A673 (cell line): ENCODE results near the gene STXBP5L. TPM values are rescaled to one million over a fixed set of nuclear protein-coding genes. Genes with fewer than 3 reads are reported as not detected.
"Not testable (repeated sequence)": the region's sequence is repeated elsewhere in the genome, so short reads cannot be mapped to it uniquely, and the experiment has no call there.

ENCODE experiments used
- BruUV-seq: library from RNA; stranded (reverse); fragments of 400-500 nt; replicated peaks from 2 replicates; lab custom pipeline; 2021; lab: Mats Ljungman, UMichigan
- CTCF ChIA-PET: fragments of 300-600 bp; sonication (Branson Sonifier 250); formaldehyde crosslinking; loops from one replicate; lab custom pipeline; 2022; ENCODE audit warnings: antibody characterized with exemption; lab: Charles Lee
- POLR2A ChIA-PET: fragments of 300-600 bp; sonication (Branson Sonifier 250); formaldehyde crosslinking; loops from one replicate; lab custom pipeline; 2022; ENCODE audit warnings: antibody characterized with exemption; ENCODE audit not compliant: low non-redundant PET; lab: Charles Lee
- DNase-seq: peaks from one replicate; pipeline ENCODE4 v3.0.0-alpha.2; 2015; ENCODE audit warnings: low spot score
- H3K27ac ChIP-seq: fragments of 200-600 bp; sonication (generic); 2 replicates; pipeline ENCODE4 v1.5.1; 2016; ENCODE audit warnings: mixed run types, low read depth, mild to moderate bottlenecking, mixed read lengths, antibody characterized with exemption, low read length; ENCODE audit not compliant: poor library complexity, severe bottlenecking
- H3K27me3 ChIP-seq: fragments of 200-600 bp; sonication (generic); replicated peaks from 2 replicates; pipeline ENCODE4 v1.6.1; 2017; ENCODE audit warnings: mixed run types, low read depth, mild to moderate bottlenecking, mixed read lengths, antibody characterized with exemption, low read length; ENCODE audit not compliant: insufficient read depth, poor library complexity
- H3K36me3 ChIP-seq: fragments of 200-600 bp; sonication (generic); 2 replicates; pipeline ENCODE4 v1.6.1; 2016; ENCODE audit warnings: mixed run types, mild to moderate bottlenecking, mixed read lengths, antibody characterized with exemption, low read length; ENCODE audit not compliant: insufficient read depth, poor library complexity, severe bottlenecking
- H3K4me1 ChIP-seq: fragments of 200-600 bp; sonication (generic); 2 replicates; pipeline ENCODE4 v1.6.1; 2017; ENCODE audit warnings: mixed run types, mild to moderate bottlenecking, mixed read lengths, antibody characterized with exemption, low read length; ENCODE audit not compliant: insufficient read depth, poor library complexity, severe bottlenecking
- H3K4me3 ChIP-seq: fragments of 200-600 bp; sonication (generic); 2 replicates; pipeline ENCODE4 v1.5.1; 2016; ENCODE audit warnings: low read depth, mixed run types, mild to moderate bottlenecking, mixed read lengths, low read length; ENCODE audit not compliant: poor library complexity, severe bottlenecking
- H3K9me3 ChIP-seq: fragments of 200-600 bp; sonication (generic); 2 replicates; pipeline ENCODE4 v1.6.1; 2016; ENCODE audit warnings: mixed run types, low read depth, mild to moderate bottlenecking, mixed read lengths, antibody characterized with exemption, low read length; ENCODE audit not compliant: poor library complexity, severe bottlenecking
- EZH2 ChIP-seq: fragments of 200-600 bp; sonication (generic); IDR thresholded peaks from 2 replicates; pipeline ENCODE4 v1.6.1; 2017; ENCODE audit warnings: borderline replicate concordance, low read depth, mild to moderate bottlenecking, mixed read lengths, antibody characterized with exemption, low read length; ENCODE audit not compliant: poor library complexity, severe bottlenecking
- intact Hi-C: fragments of 100-400 bp; cut with micrococcal nuclease; formaldehyde crosslinking; loops from one replicate; pipeline ENCODE4 v1.10.0; 2022; ENCODE audit not compliant: unreplicated experiment
- total RNA-seq: library from RNA; stranded (reverse); gene quantifications from 2 replicates; pipeline ENCODE4 v1.2.3, GENCODE V29; 2021
- TF ChIP-seq, protein P1 (sequence below): fragments of 300-800, 200-600 bp; sonication (generic); conservative IDR thresholded peaks from 2 replicates; pipeline ENCODE4 v1.5.1; 2017; ENCODE audit warnings: low read depth, mild to moderate bottlenecking, antibody characterized with exemption, low read length, moderate library complexity, mixed read lengths

Gene STXBP5L
- total RNA-seq, 1 experiment from 2014 or later, result not detected

DNA sequence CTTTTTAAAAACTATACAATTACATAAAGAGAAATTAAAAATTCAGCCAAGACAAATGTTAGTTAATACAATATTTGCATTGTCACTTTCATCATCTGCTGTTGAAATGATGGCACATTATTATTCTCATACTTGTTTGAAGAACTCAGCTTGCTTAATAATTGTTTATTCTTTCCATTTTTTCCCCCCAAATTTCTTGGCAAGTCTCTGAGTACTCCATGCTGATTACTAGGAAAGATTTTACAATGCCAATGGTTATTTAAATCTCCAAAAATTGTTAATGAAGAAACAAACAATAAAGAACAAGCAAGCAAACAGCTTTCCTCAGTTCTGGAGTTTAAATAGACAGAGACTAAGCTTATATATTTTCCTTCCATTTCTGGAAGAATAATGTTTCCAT, 15.1 kb upstream of the STXBP5L start:
- Histone ChIP-seq H3K4me3 (no peak overlapping the region), H3K27ac (no peak overlapping the region), H3K36me3 (no peaks in the 10 kb centered on the region), H3K4me1 (no peaks in the 10 kb centered on the region), H3K27me3 (peaks cover 6% of the 10 kb centered on the region), H3K9me3 (no peaks in the 10 kb centered on the region)
- ChIA-PET CTCF (no interaction called here), POLR2A (no interaction called here)
- TF ChIP-seq EZH2, result no peak
- TF ChIP-seq, protein P1, sequence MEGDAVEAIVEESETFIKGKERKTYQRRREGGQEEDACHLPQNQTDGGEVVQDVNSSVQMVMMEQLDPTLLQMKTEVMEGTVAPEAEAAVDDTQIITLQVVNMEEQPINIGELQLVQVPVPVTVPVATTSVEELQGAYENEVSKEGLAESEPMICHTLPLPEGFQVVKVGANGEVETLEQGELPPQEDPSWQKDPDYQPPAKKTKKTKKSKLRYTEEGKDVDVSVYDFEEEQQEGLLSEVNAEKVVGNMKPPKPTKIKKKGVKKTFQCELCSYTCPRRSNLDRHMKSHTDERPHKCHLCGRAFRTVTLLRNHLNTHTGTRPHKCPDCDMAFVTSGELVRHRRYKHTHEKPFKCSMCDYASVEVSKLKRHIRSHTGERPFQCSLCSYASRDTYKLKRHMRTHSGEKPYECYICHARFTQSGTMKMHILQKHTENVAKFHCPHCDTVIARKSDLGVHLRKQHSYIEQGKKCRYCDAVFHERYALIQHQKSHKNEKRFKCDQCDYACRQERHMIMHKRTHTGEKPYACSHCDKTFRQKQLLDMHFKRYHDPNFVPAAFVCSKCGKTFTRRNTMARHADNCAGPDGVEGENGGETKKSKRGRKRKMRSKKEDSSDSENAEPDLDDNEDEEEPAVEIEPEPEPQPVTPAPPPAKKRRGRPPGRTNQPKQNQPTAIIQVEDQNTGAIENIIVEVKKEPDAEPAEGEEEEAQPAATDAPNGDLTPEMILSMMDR, result no peak
- no peak for DNase-seq
- BruUV-seq, result no TSS peak
- intact Hi-C loops, result no loop called here

GRCh38 chr3:120894316-120895057, 13.5 kb upstream of the STXBP5L start:
- peaks cover 6% of the 10 kb centered on the region for H3K27me3 ChIP-seq
- no TSS peak for BruUV-seq
- no peaks in the 10 kb centered on the region for H3K36me3 ChIP-seq
- TF ChIP-seq EZH2, result no peak
- TF ChIP-seq, protein P1, result no peak
- ChIA-PET POLR2A (no interaction called here), CTCF (no interaction called here)
- H3K4me3 ChIP-seq, result no peak overlapping the region
- H3K9me3 ChIP-seq, result no peaks in the 10 kb centered on the region
- H3K27ac ChIP-seq, result no peak overlapping the region
- H3K4me1 ChIP-seq, result no peaks in the 10 kb centered on the region
- intact Hi-C loops, result no loop called here
- DNase-seq, result no peak

DNA sequence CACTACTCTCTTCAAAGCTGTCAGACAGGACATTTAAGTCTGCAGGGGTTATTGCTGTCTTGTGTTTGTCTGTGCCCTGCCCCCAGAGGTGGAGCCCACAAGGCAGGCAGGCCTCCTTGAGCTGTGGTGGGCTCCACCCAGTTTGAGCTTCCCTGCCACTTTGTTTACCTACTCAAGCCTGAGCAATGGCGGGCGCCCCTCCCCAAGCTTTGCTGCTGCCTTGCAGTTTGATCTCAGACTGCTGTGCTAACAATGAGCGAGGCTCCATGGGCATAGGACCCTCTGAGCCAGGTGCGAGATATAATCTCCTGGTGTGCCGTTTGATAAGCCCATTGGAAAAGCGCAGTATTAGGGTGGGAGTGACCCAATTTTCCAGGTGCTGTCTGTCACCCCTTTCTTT, 6.3 kb upstream of the STXBP5L start:
- intact Hi-C loops, H3K4me3 ChIP-seq, BruUV-seq, CTCF ChIA-PET, H3K4me1 ChIP-seq, H3K27ac ChIP-seq, H3K9me3 ChIP-seq, DNase-seq, H3K36me3 ChIP-seq, POLR2A ChIA-PET, H3K27me3 ChIP-seq: not testable (repeated sequence)

DNA sequence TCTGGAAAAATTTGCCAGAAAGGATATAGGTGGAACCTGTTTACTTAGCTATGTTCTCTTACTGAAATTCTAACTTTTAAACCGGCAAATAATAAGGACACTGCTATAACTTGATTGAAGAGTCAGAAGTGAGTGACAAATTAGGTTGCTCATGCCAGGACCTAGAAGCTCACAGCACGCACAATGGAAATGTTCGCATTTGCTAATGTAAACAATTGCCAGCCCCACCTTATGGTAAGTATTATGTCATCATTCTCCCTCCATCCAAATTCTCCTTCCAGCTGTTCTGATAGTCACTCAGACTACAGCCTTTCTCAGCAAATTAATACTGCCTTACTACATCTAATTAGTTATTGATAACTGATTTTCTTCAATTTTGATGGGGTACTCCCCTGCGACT, 4.8 kb upstream of the STXBP5L start:
- TF ChIP-seq, protein P1, result no peak
- TF ChIP-seq EZH2, result no peak
- ChIA-PET CTCF (no interaction called here), POLR2A (no interaction called here)
- Histone ChIP-seq H3K36me3 (no peaks in the 10 kb centered on the region), H3K4me1 (no peaks in the 10 kb centered on the region), H3K27me3 (peaks cover 21% of the 10 kb centered on the region), H3K9me3 (no peaks in the 10 kb centered on the region), H3K4me3 (no peak overlapping the region), H3K27ac (no peak overlapping the region)
- intact Hi-C loops, result no loop called here
- DNase-seq, result no peak
- no TSS peak for BruUV-seq
